ENCODE results near the gene PRLR.
"Not testable (repeated sequence)": the region's sequence is repeated elsewhere in the genome, so short reads cannot be mapped to it uniquely, and the experiment has no call there.

PRLR gene

DNA sequence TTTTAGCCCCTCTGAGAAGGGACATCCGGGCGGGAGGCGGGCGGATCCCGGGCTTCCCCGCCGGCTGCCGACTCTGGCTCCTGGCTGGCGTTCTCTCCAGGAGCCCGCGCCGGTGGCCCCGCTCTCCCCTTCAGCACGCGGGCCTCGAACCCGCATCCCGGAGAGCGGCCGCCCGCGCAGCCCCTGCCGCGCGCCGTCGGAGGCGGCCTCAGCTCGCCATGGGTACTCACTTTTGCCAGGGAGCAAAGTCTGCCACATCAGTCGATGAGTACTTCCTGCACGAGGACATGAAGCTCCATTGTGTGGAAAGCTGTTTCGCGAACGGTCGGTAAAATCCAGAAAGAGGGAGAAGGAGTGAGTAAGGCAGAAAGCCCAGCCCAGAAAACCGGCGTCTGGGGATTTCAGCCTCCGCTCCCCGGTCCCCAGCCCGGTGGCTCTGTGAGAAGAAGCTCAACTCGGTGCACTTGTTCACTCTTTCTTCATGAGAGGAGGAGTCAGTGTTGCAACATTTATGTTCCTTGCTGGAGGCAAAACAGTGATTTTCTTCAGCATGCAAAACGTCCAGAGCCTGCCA lies at the start of gene PRLR:
PRLR (minus strand) TSS at position 450 of the 574 bp plus-strand sequence. CDS start 140,867 bp downstream, outside the sequence.
- in situ Hi-C loops (cut with MboI; ENCODE audit: low sequenced_read_pairs), result no loop called here

DNA sequence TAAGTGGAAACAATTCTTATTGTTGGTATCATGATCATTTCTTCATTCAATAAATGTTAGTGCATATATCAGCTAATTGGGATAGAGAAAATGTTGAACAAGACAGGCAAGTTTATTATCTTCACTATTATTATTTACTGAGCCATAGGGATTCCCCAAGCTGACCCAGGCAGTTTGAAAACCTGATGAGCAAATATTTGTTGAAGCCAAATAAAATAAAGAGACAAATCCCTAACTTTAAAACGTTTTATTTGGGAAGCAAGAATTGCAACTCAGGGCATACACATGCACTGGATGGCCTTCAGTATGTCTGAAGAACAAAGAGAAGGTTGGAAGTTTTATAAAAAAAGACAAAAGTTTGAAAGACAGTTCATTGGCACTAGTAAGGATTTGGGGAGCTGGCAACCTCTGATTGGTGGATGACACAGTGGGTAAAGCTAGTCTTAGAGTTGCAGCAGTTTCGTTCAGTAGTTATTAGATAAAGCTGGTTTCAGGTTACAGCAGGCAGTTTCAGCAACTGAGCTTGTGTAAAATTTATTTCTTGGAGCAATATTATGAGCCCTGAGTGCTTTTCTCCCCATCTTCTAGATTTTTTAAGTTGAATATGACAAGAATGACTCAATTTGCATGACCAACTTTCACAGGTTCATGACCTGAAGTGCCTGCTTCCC lies 44.7 kb upstream of the PRLR start:
- in situ Hi-C loops (cut with MboI; ENCODE audit: low sequenced_read_pairs), result no loop called here

DNA sequence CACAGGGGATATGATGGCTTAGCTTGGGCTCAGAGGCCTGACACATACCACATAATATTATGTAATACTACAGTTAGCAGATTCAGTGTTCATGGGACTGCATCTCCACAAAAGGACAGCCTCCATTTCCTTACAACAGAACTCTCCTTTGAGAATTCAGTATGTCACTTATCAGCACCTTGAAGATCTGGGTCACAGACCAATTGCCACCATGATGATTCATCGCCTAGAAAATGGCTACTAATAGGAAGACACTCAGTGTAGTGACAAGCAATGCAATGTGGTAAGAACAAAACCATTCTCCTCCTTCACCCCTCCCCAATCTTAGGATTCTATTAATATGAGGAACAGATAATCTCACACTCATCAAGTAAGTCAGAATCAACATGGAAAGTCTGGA lies 38.7 kb upstream of the PRLR start:
- in situ Hi-C loops (cut with MboI; ENCODE audit: low sequenced_read_pairs), result no loop called here

DNA sequence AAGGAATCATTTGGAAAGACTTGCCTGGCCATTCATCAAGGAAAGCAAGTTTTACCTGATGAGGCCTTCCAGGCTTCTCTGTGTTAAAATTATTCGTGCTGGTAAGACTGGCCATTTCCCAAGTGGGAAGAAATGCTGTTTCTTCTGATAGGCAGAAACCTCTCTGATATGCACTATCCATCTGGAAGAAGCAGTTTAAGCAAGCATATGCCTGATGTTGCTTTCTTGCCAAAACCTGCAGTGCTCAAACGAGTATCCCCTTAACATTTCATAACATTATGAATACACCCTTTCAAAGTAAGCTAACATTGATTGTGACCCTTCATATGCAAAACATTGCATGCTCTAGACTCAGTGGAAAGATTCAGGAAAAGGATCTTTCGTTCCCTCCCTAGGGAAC lies 36.0 kb upstream of the PRLR start:
- in situ Hi-C loops (cut with MboI; ENCODE audit: low sequenced_read_pairs), result no loop called here

DNA sequence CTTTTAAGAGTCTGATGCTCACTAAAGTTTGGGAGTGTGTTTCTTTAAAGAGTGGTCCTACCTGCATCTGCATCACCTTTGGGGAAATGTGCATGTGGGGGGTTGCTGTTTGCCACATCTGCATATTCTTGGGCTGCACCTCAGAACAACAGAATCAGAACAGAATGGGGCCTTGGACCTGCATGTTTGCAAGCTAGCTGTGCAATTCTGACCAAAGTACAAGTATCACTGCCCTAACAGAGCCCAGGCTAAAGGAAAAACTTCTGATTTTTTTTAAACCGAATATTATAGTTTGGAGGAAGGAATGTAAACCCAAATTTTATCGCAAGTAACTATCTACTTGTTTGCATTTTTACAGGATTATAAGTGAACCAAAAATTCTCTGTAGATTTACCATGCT lies 34.2 kb upstream of the PRLR start:
- in situ Hi-C loops (cut with MboI; ENCODE audit: low sequenced_read_pairs), result no loop called here

DNA sequence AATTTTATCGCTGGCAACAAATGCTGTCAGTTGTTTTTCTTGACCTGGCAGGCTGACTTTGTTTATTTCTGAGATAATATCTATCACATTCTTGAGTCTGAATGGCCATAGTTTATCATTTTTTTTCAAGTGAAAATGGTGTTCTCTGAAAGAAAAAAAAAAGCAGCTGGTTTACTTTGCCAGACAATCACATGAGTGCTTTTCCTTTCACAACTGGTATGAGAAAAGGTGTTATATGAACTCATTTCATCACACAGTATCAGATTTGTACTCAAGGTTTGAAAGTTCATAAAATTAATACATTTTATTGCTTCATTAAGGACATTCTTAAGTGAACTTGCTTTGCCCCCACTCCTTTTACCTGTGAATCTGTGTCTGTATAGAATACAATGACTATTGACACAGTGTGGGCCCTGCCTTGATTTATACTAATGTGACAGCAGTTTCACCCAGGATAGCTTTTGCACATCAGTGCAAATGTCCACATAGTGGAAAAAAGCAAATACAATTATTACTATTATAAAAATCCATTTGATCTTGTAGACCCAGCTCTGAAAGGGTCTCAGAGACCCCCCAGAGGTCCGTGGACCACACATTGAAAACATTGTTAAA lies 33.1 kb upstream of the PRLR start:
- in situ Hi-C loops (cut with MboI; ENCODE audit: low sequenced_read_pairs), result no loop called here

DNA sequence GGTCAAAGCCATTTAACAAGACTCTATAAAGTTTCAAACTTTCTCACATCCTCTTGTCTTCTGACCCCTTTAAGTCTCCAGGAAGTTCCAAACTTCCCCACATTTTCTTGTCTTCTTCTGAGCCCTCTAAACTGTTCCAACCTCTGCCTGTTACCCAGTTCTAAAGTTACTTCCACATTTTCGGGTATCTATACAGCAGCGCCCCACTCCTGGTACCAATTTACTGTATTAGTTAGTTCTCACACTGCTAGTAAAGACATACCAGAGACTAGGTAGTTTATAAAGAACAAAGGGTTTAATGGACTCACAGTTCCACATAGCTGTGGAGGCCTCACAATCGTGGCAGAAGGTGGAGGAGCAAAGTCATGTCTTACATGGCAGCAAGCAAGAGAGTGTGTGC lies 23.3 kb upstream of the PRLR start:
- in situ Hi-C loops (cut with MboI; ENCODE audit: low sequenced_read_pairs), result no loop called here

DNA sequence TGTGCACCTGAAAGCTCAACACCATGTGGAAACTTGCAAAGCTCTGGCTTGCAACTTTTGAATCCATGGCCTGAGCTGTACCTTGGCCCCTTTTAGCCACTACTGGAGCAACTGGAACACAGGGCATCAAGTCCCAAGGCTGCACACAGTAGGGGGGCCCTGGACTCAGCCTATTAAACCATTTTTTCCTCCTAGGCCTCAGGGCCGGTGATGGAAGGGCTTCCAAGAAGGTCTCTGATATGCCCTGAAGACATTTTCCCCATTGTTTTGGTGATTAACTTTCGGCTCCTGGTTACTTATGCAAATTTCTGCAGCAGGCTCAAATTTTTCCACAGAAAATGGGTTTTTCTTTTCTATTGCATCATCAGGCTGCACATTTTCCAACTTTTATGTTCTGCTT lies 22.7 kb upstream of the PRLR start:
- in situ Hi-C loops (cut with MboI; ENCODE audit: low sequenced_read_pairs), result no loop called here

DNA sequence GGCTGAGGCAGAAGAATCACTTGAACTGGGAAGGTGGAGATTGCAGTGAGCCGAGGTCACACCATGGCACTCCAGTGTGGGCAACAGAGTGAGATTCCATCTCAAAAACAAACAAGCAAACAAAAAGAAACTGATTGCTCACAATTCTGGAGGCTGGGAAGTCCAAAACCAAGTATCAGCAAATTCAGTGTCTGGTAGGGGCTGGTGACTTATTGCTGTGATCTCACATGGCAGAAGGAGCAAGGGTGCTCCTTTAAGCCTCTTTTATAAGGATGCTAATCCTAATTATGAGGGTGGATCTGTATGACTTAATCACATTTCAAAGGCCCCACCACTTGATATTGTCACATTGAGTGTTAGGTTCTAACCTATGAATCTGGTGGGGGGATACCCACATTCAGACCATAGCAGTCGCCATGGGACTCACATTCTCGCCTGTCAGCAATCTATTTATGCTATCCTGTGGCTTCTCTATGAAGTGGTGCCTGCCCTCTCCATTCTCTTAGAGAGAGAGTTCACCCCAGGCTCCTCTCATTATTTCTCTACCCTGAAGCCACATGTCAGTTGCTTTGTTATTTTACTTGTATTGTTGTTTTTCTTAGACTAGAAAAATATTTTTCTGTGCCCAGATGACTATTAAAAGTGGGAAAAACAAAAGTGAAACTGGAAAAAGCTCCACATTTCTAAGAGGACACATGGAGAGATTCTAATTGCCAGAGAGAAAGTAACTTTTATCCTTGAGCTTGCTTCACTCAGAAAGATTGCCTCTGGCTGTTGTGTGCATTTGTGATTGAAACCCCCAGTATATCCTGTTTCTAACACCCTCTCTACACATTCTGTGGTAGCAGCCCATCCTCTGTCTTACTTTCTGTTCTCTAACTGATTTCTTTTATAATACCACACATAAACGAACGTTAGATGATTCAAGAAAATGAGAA lies 18.8 kb upstream of the PRLR start:
- in situ Hi-C loops (cut with MboI; ENCODE audit: low sequenced_read_pairs), result no loop called here

DNA sequence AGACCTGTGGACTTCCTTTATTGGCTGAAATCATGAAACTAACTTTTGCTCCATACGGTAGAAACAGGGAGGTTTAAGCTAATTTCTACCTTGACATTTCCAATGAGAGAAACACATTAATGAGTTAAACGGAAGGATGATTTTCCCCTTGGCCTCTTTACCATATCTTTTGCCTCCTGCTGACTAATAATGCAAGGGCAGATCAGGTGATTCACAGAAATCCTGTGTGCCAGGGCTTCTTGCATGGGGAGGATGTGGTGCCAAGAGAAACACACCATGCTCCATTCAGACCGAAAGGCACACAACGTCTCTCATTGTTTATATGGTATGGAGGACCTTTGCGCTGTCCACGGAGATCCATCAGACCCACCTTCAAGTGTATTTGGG lies 17.4 kb upstream of the PRLR start:
- in situ Hi-C loops (cut with MboI; ENCODE audit: low sequenced_read_pairs), result no loop called here

DNA sequence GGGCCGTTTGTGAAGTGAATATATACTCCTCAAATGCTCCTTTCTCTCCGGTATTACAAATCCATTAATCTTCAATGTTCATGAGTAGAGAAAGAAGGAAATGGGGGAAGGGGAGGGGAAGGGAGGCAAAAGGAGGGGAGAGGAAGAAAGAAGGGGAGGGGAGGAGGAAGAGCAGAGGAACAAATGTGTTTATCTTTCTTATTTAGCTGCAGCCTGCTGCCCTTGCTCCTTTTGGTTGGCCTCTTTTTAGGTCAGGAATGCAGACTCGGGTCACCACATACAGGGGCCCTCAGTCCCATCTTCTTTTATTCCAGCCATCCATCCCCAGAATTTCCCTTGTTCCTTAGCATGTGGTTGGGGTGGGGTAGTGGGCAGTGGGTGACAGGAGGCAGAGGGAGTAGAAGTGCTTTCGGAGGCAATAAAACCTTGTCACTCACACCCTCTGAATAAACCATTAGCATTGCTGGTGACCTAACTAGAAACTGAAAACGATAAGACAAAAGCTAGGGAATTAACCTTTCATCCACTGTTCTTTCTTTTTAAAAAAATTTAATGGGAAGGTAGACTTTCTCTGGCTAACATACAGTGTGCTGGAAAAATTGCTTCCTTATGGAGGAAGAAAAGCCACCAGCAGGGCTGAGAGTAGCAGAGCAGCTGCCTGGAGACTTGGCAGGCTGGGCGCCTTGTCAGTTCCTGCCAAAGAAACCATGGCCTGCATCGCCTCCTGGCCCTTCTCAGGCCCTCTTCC lies 16.8 kb upstream of the PRLR start:
- in situ Hi-C loops (cut with MboI; ENCODE audit: low sequenced_read_pairs), result no loop called here

DNA sequence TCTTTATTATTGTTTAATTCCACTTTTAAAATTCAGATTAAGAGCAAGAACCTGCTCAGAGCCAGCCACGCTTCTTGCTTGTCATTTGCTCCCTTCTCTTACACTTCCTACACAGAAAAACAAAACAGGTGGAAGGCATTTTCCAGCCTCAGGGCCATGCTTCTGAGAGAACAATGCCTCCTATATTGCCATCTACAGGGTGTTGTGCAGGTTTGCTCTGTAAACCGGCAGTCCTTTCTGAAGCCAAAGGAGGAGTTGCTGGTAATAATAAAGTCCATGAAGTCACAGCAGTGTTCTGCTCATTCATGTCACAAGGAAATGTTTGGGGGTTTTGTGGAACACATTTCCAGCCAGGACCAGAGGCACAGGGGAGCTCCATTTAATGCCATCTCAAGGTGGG lies 16.1 kb upstream of the PRLR start:
- in situ Hi-C loops (cut with MboI; ENCODE audit: low sequenced_read_pairs), result no loop called here

DNA sequence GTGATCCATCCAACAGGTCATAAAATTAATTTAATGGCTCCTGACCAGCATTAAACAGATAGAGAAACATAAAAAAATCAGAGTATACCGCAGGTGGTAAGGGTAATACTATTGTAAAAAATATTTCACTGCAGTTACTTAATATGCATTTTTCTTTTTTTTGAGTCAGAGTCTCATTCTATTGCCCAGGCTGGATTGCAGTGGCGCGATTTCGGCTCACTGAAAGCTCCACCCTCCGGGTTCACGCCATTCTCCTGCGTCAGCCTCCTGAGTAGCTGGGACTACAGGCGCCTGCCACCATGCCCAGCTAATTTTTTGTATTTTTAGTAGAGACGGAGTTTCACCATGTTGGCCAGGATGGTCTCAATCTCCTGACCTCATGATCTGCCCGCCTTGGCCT lies 15.1 kb upstream of the PRLR start:
- in situ Hi-C loops (cut with MboI; ENCODE audit: low sequenced_read_pairs), result not testable (repeated sequence)

DNA sequence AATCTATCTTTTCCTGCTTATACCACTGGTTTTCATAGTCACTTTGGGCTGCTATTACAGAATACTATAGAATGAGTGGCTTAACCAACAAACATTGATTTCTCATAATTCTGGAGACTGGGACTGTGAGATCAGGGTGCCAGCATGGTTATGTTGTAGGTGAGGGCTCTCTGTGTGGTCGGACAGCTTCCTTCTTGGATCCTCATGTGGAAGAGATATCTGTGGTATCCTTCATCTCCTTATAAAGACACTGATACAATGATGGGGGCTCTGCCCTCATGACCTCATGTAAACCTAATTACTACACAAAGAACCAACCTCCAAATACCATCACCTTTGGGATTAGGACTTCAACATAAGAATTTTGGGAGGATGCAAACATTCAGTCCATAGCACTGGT lies 13.9 kb upstream of the PRLR start:
- in situ Hi-C loops (cut with MboI; ENCODE audit: low sequenced_read_pairs), result no loop called here

DNA sequence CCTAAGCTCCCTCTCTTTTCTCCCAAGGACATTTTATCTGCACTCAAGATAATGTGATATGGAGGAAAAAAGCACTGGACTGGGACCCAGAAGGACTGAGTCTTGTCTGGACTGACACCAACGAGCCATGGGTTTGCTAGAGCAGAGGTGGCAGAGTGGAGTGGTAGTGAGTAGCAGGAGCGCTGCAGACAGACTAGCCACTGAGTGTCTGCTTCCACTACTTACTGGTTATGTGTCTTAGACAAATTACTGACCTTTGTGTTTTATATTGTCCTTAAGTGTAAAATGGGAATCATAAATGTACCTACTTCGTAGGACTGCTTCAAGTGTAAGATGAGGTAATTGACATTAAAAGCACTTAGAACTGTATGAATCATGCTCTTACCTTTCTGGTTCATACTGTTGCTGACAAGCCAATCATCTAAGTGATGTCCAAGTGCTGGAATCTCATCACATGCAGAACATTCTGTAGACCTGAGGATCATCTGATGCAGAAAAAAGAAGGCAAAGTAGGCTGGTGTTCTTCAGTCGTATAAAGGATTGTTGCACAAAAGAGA lies 12.5 kb upstream of the PRLR start:
- in situ Hi-C loops (cut with MboI; ENCODE audit: low sequenced_read_pairs), result no loop called here

DNA sequence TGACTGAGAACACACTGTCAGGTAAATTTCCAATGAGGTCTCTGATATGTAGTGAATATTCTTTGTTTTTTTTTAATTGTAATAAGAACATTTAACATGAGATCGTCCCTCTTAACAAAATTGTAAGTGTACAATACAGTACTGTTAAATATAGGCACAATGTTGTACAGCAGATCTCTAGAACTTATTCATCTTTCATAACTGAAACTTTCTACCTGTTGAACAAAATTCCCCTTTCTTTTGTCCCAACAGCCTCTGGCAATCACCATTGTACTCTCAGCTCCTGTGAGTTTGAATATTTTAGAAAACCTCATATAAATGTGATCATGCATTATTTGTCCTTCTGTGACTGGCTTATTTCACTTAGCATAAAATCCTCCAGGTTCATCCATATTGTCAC lies 10.6 kb upstream of the PRLR start:
- in situ Hi-C loops (cut with MboI; ENCODE audit: low sequenced_read_pairs), result no loop called here

DNA sequence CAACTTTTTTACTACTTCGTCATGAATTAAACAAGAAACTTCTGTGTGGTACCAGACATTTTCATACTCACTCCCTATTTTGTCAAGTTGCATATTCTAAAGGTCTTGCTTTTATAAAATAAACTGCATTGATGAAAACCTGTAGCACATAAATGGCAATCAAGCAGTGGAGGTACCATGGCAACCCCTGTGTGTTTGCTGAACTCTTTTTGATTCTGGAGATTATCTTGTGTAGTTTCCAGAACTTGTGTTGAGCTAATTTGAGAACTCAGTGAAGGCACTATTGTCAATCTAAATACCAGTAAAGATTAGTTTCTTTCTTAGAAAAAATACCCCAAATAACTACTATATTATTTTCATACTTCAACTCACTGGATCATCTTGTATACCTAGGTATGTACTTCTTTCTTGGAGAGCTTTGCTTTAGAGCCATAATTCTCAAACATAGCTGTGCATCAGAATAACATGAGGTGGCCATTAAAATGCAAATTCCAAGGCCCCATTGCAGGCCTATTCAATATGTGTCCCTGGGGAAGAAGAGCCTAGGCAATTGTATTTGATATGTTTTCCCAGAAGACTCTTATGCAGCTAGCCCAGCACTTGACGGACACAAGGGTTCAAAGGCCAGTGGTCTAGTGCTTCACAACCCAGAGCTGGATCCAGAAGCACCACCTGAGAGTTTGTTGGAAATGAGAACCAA lies 9.8 kb upstream of the PRLR start:
- in situ Hi-C loops (cut with MboI; ENCODE audit: low sequenced_read_pairs), result no loop called here

DNA sequence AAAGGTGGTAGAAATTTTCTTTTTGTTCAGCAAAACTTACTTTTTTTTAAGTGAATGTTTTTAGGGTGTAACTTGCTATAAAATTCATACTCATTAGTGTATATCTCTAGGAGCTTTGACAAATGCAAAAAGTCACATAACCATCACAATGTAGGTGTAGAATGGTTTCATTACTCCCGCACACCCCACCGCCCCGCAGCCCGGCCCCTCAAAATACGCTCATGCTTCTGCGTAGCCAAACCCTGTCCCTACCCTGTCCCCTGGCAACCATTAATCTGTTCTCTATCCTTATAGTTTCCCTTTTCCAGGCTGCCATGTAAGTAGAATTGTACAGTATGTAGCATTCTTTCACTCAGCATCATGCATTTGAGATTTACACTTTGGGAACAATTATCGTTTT lies 9.2 kb upstream of the PRLR start:
- in situ Hi-C loops (cut with MboI; ENCODE audit: low sequenced_read_pairs), result no loop called here

DNA sequence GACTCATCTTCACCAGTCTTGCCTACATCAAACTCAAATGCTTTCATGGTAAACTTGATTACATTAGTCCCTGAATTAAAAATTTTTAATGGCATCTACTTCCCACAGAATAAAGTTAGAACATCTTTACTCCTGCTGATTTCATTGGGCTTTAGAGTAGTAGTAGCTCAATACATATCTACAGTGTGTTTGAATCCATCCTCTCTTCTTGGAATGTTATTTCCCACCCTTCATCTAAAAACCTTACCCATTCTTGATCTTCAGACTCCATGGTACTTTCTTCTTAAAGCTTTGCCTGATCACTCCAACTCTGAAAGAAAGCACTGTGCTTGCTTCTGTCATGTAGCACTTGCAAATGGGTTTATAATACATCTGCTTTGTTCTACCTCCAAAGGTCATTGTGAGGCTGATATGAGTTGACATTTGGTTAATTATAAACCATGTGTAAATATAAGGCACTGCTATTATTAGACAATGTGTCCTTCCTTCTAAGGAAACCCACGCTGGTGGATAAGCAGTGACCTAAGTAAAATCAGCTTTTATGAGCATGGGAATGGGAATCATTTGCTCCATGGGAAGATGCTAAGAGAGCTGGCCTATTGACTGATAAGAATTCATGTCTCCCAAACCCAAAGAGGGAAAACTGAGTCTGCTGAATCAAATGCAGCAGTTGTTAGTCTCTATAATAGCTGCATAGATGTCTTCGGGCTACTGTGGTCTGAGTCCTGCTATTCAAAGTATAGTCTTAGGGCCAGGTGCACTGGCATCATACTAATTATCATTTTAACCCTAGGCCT lies 7.5 kb upstream of the PRLR start:
- in situ Hi-C loops (cut with MboI; ENCODE audit: low sequenced_read_pairs), result no loop called here

Measured in HL-60/S4 treated with phorbol 12-myristate 13-acetate at 8.2 ng/mL for 4 days and 3 days (cell line).